ENCODE results near the gene CNIH4.
"Not testable (repeated sequence)": the region's sequence is repeated elsewhere in the genome, so short reads cannot be mapped to it uniquely, and the experiment has no call there.

Gene CNIH4

DNA sequence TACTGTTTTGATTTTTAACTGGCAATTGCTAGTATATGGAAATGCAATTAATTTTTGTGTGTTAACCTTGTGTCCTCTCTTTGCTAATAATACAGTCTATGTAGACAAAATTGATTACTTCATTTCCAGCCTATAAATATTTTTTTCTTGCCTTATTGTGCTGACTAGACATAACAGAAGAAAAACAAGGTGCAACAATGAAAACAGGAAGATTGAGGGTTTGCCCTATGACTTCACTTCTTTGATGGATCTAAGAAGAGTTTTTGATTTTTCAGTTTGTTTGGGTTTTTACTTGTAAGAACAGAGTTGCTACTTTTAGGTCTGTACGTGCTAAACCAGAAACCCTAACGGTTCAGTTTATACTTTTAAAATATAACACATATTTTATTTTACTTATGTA is 8.5 kb upstream of the CNIH4 start:
- no peak for DNase-seq (ENCODE audit: low read depth, low spot score)

DNA sequence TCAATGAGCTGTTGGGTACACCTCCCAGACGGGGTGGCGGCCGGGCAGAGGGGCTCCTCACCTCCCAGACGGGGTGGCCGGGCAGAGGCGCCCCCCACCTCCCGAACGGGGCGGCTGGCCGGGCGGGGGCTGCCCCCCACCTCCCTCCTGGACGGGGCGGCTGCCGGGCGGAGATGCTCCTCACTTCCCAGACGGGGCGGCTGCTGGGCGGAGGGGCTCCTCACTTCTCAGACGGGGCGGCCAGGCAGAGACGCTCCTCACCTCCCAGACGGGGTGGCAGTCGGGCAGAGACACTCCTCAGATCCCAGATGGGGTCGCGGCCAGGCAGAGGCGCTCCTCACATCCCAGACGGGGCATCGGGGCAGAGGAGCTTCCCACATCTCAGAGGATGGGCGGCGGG is 7.0 kb upstream of the CNIH4 start:
- not testable (repeated sequence) for DNase-seq (ENCODE audit: low read depth, low spot score)

DNA sequence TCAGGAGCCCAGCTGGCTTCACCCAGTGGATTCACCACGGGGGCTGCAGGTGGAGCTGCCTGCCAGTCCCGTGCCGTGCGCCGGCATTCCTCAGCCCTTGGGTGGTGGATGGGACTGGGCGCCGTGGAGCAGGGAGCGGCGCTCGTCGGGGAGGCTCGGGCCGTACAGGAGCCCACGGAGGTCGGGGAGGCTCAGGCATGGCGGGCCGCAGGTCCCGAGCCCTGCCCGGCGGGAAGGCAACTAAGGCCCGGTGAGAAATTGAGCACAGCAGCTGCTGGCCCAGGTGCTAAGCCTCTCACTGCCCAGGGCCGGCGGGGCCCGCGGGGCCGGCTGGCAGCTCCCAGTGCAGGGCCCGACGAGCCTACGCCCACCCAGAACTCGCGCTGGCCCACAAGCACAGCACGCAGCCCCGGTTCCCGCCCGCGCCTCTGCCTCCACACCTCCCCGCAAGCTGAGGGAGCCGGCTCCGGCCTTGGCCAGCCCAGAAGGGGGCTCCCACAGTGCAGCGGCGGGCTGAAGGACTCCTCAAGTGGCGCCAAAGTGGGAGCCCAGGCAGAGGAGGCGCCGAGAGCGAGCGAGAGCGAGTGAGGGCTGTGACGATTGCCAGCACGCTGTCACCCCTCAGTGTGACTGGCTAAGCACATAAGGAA is 4.1 kb upstream of the CNIH4 start:
- not testable (repeated sequence) for DNase-seq (ENCODE audit: low read depth, low spot score)

DNA sequence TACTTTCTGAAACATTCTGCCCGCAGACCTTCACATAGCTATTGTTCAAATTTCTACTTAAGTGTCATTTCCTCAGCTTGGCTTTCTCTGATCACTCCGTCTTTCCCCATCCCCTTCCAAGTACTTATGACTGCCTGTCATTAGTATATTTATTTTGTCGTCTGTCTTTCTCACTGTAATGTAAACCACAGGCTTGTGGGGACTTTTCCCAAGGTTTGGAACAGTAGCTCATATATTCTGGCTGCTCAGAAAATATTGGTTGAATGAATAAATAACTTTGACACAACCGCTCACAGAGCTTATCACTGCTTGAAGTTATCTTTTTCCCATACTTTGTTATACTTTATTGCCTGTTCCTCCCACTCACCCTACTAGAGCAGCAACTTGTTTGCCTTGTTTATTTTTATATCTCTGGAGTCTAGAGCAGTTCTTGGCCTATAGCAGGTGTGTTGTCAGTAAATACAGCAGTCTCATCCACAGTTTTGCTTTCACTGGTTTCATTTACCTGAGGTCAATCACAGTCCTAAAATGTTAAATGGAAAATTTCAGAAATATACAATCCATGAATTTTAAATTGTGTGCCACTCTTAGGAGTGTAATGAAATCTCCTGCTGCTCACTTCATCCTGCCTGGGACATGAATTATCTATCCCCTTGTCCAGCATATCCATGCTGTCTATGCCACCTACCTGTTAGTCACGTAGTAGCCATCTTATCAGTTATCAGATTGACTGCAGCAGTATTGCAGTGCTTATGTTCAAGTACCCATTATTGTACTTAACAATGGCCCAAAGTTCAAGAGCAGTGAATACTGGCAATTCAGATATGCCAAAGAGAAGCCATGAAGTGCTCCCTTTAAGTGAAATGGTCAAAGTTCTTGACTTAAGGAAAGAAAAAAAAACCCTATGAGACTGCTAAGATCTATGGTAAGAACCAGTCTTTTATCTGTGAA is 2.4 kb upstream of the CNIH4 start:
- DNase-seq (ENCODE audit: low read depth, low spot score) = no peak

DNA sequence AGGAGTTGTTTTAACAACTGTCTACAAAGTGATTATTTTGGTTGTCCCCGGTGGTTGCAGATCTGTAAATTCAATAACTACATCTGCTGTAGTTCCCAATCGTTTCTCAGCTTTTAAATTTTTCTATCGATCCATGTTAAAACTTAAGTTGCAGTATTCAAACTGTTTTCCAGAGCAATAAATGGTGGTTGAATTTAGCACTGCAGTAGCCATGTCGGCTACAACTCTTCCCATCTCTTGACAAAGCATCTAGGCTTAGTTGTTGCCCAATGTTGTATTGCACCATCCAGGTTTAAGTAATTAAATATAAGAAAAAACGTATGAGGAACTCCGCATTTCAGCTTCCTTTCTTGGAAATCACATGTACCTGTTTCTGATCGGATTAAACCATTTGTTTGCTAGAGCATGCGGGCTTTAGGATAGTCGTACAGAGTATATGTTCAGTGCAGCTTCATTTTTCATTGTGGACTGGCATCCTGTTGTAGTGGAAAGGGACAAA is 996 bp downstream of the CNIH4 start:
- DNase-seq (ENCODE audit: low read depth, low spot score) = no peak

DNA sequence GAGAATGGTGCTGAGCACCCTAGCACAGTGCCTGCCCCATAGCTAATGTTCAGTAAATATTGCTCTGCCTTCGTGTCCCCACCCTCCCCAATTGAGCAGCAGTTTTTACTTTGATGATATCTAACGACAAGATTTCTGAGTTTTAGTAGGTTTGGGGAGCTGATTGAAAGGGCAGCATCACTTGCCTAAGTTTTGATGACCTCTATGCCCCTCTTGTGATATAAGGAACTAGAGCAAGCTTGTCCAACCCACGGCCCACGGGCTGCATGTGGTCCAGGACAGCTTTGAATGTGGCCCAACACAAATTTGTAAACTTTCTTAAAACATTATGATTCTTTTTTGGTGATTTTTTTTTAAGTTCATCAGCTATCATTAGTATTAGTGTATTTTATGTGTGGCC is 1.6 kb downstream of the CNIH4 start:
- no peak for DNase-seq (ENCODE audit: low read depth, low spot score)

GRCh38 chr1:224359207-224359606 is 2.5 kb downstream of the CNIH4 start:
- no peak for DNase-seq (ENCODE audit: low read depth, low spot score)

DNA sequence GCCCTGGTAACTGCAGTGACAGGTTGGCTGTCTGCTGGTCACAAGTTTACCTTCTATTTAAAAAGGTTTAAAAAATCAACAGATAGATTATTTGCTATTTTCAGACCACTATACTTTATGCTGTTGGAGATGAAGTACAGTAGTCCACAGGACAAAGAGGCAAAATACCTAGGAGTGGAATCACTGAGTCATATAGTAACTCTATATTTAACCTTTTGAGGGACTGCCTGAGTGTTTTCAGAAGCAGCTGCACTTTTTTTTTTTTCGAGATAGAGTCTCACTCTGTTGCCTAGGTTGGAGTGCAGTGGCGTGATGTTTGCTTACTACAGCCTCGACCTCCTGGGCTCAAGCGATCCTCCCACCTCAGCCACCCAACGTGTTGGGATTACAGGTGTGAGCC is 11.7 kb downstream of the CNIH4 start:
- no peak for DNase-seq (ENCODE audit: low read depth, low spot score)

GRCh38 chr1:224373008-224373590 is 16.4 kb downstream of the CNIH4 start:
- no peak for DNase-seq (ENCODE audit: low read depth, low spot score)

GRCh38 chr1:224375059-224375458 is 18.4 kb downstream of the CNIH4 start:
- no peak for DNase-seq (ENCODE audit: low read depth, low spot score)

GRCh38 chr1:224377676-224378006 is 21.0 kb downstream of the CNIH4 start:
- no peak for DNase-seq (ENCODE audit: low read depth, low spot score)

GRCh38 chr1:224378855-224379631 is 22.4 kb downstream of the CNIH4 start:
- no peak for DNase-seq (ENCODE audit: low read depth, low spot score)

GRCh38 chr1:224380003-224380402 is 23.3 kb downstream of the CNIH4 start:
- no peak for DNase-seq (ENCODE audit: low read depth, low spot score)

DNA sequence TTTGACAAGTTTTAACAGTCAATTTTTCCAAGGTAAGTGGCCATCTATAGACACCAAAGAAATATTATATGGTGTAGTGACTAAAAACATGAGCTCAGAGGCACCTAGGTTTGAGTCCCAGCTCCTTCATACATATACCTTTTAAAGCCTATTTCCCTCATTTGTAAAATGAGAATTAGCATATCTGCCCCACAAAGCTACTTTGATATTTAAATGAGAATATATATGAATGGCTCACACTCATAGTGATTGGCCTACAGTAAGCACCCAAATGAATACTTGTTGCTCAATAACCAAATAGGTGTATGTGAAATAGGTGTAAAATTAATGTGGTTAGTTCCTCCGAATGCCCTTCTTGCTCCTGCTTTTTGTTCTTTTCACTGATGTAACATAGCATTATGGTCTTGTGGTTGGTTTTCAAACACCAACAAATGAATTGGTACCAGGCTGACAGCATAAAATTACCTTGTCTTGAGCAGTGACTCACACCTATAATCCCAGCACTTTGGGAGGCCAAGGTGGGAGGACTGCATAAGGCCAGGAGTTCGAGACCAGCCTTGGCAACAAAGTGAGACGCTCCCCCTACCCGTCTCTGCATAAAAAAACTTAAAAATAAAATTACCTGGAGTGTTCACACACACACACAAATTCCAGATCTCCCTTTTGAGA is 25.3 kb downstream of the CNIH4 start:
- DNase-seq (ENCODE audit: low read depth, low spot score) = no peak

- no peak for DNase-seq (ENCODE audit: low read depth, low spot score)
These were observed 26.5 kb downstream of the CNIH4 start for GRCh38 chr1:224383218-224383617.

GRCh38 chr1:224387302-224387912 is 30.7 kb downstream of the CNIH4 start:
- no peak for DNase-seq (ENCODE audit: low read depth, low spot score)

- DNase-seq (ENCODE audit: low read depth, low spot score) = no peak
These were observed 31.3 kb downstream of the CNIH4 start for GRCh38 chr1:224387943-224388342.

- DNase-seq (ENCODE audit: low read depth, low spot score) = no peak
These were observed 33.8 kb downstream of the CNIH4 start for GRCh38 chr1:224390517-224390916.

- no peak for DNase-seq (ENCODE audit: low read depth, low spot score)
These were observed 36.0 kb downstream of the CNIH4 start for GRCh38 chr1:224392411-224393249.

GRCh38 chr1:224393294-224393693 is 36.6 kb downstream of the CNIH4 start:
- no peak for DNase-seq (ENCODE audit: low read depth, low spot score)
